HEK293T (cell line): ENCODE results near the gene ACOT9.
"Not testable (repeated sequence)": the region's sequence is repeated elsewhere in the genome, so short reads cannot be mapped to it uniquely, and the experiment has no call there.

Experiments
- CTCF ChIA-PET: fragments of 350-600 bp; formaldehyde crosslinking; extraction: SDS; loops from one replicate; lab custom pipeline; 2021; ENCODE audit warnings: antibody characterized with exemption, inconsistent platforms; lab: Yijun Ruan, JAX
- POLR2A ChIA-PET: fragments of 350-600 bp; formaldehyde crosslinking; extraction: SDS; loops from one replicate; lab custom pipeline; 2020; ENCODE audit warnings: antibody characterized with exemption, inconsistent platforms; lab: Yijun Ruan, JAX
- DNase-seq: peaks from one replicate; pipeline ENCODE4 v3.0.0; 2012; ENCODE audit warnings: mixed read lengths; ENCODE audit errors: extremely low spot score
- ARNT ChIP-seq: fragments of 450-650 bp; IDR thresholded peaks from 2 replicates; pipeline ENCODE4 v1.6.1; 2017; ENCODE audit warnings: mild to moderate bottlenecking
- BHLHE40 ChIP-seq: fragments of 450-650 bp; IDR thresholded peaks from 2 replicates; pipeline ENCODE4 v1.6.1; 2016; ENCODE audit warnings: mild to moderate bottlenecking, moderate library complexity, borderline replicate concordance
- CTBP1 ChIP-seq: fragments of 450-650 bp; IDR thresholded peaks from 2 replicates; pipeline ENCODE4 v1.6.1; 2016; ENCODE audit warnings: borderline replicate concordance
- ELF4 ChIP-seq: fragments of 450-650 bp; IDR thresholded peaks from 2 replicates; pipeline ENCODE4 v1.6.1; 2017; ENCODE audit warnings: antibody characterized with exemption
- FOXA1 ChIP-seq: fragments of 450-650 bp; IDR thresholded peaks from 2 replicates; pipeline ENCODE4 v1.6.1; 2016; ENCODE audit warnings: mild to moderate bottlenecking
- FOXK2 ChIP-seq: fragments of 450-650 bp; IDR thresholded peaks from 2 replicates; pipeline ENCODE4 v1.6.1; 2016; ENCODE audit warnings: mild to moderate bottlenecking
- FOXM1 ChIP-seq: fragments of 450-650 bp; IDR thresholded peaks from 2 replicates; pipeline ENCODE4 v1.6.1; 2017; ENCODE audit warnings: mild to moderate bottlenecking, borderline replicate concordance
- HDGF ChIP-seq: fragments of 450-650 bp; IDR thresholded peaks from 2 replicates; pipeline ENCODE4 v1.6.1; 2017; ENCODE audit warnings: antibody characterized with exemption, borderline replicate concordance
- L3MBTL2 ChIP-seq: fragments of 450-650 bp; conservative IDR thresholded peaks from 2 replicates; pipeline ENCODE4 v1.6.1; 2016; ENCODE audit warnings: mild to moderate bottlenecking
- LEF1 ChIP-seq: fragments of 450-650 bp; IDR thresholded peaks from 2 replicates; pipeline ENCODE4 v1.6.1; 2017; ENCODE audit warnings: mild to moderate bottlenecking, borderline replicate concordance
- NFRKB ChIP-seq: fragments of 450-650 bp; IDR thresholded peaks from 2 replicates; pipeline ENCODE4 v1.6.1; 2016; ENCODE audit warnings: mild to moderate bottlenecking, moderate library complexity
- SP1 ChIP-seq: fragments of 450-650 bp; IDR thresholded peaks from 2 replicates; pipeline ENCODE4 v1.6.1; 2017
- SUZ12 ChIP-seq: fragments of 450-650 bp; IDR thresholded peaks from 2 replicates; pipeline ENCODE4 v1.6.1; 2016; ENCODE audit warnings: mild to moderate bottlenecking
- TARDBP ChIP-seq: fragments of 450-650 bp; IDR thresholded peaks from 2 replicates; pipeline ENCODE4 v1.6.1; 2016
- ZNF384 ChIP-seq: fragments of 450-650 bp; IDR thresholded peaks from 2 replicates; pipeline ENCODE4 v1.6.1; 2016
- TF ChIP-seq, protein P1 (sequence below): fragments of 450-650 bp; IDR thresholded peaks from 2 replicates; pipeline ENCODE4 v1.6.1; 2016

ACOT9 gene

DNA sequence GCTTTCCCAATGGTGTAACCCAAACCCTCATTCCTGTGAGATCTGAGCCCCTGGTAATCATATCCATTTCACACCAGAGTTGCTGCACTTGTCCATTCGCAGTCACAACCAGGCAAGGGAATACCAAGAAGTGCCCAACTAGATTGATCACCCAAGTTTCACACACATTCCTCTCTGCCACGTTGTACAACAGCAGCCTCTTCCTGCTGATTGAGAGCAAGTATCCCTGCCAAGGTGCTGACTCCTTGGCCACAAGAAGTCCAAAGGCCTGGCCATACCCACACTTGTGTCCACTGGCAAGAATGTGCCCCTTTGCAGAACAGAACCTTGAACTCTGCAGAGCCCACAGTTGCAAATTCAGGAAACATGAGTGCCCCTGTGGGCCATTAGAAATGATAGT lies 6.5 kb upstream of the ACOT9 start:
- POLR2A ChIA-PET: no interaction called here
- TF ChIP-seq FOXM1: no peak
- TF ChIP-seq TARDBP: no peak
- no peak for TF ChIP-seq SUZ12
- no peak for TF ChIP-seq L3MBTL2
- no peak for TF ChIP-seq LEF1
- TF ChIP-seq ZNF384: no peak
- no peak for TF ChIP-seq FOXA1
- no peak for TF ChIP-seq SP1
- no peak for TF ChIP-seq BHLHE40
- TF ChIP-seq CTBP1: no peak
- no peak for DNase-seq
- CTCF ChIA-PET: interaction anchor here (0.9 kb wide), 1 partner anchor 38 kb away, joined by 3 read pairs; no protein-coding TSS in a partner anchor

DNA sequence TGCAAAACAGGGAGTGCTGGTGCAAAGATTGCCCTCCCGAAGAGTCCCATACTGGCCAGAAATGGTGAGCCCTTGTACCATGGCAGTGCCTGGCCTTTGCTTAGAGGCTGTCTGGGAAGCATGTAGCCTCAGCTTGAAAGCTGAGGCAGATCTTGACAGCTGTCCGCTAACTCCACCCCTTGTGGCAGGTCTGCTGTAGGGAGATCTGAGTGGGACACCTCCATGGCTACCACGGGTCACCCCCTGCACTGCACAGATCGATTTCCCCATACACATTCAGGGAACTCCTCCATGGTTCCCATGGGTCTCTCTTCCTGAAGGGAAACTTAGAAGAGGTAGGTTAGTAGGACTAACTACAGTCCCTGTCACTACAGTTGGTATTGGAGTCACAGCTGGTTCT lies 6.1 kb upstream of the ACOT9 start:
- DNase-seq: no peak
- ChIA-PET POLR2A (no interaction called here), CTCF (interaction anchor here (0.9 kb wide), 1 partner anchor 38 kb away, joined by 3 read pairs; no protein-coding TSS in a partner anchor)
- no peak for TF ChIP-seq HDGF
- TF ChIP-seq ARNT: no peak
- no peak for TF ChIP-seq SP1
- no peak for TF ChIP-seq ZNF384
- TF ChIP-seq SUZ12: no peak

DNA sequence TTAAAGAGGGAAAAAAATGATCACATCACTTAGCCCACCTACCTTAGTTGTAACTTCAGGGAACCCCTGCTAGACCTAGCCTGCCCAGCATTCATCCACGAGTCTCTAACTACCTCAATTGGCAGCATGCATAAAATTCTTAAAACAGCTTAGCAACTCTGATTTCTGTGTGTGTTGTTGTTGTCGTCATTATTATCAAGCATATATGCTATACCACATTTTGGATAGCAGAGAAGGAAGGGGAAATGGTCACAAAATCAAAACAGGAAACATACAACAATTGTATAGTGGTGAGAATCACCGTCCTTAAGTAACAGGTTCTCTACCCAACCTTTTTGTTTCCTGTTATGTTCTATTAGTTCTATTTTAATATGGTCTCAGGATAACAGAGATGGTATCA lies 2.7 kb upstream of the ACOT9 start:
- POLR2A ChIA-PET: no interaction called here
- CTCF ChIA-PET: no interaction called here
- no peak for DNase-seq
- TF ChIP-seq L3MBTL2 (no peak), FOXM1 (no peak), FOXK2 (no peak), ZNF384 (no peak), SP1 (no peak), CTBP1 (no peak), ARNT (no peak), NFRKB (no peak), LEF1 (no peak), HDGF (no peak), SUZ12 (no peak), BHLHE40 (no peak), ELF4 (no peak), FOXA1 (no peak), TARDBP (no peak)
- TF ChIP-seq, protein P1, sequence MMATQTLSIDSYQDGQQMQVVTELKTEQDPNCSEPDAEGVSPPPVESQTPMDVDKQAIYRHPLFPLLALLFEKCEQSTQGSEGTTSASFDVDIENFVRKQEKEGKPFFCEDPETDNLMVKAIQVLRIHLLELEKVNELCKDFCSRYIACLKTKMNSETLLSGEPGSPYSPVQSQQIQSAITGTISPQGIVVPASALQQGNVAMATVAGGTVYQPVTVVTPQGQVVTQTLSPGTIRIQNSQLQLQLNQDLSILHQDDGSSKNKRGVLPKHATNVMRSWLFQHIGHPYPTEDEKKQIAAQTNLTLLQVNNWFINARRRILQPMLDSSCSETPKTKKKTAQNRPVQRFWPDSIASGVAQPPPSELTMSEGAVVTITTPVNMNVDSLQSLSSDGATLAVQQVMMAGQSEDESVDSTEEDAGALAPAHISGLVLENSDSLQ: no peak

DNA sequence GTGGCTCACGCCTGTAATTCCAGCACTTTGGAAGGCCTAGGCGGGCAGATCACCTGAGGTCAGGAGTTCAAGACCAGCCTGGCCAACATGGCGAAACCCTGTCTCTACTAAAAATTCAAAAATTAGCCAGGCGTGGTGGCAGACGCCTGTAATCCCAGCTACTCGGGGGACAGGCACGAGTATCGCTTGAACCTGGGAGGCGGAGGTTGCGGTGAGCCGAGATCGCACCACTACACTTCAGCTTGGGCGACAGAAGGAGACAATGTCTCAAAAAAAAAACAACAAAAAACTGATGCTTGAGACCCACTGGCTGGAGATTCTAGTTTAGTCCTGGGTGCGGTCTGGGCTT lies 521 bp upstream of the ACOT9 start:
- ChIA-PET CTCF (interaction anchor here (0.6 to 1.3 kb wide), 4 partner anchors 15 to 311 kb away, joined by 3 to 4 read pairs (median 4); no protein-coding TSS in a partner anchor), POLR2A (interaction anchor here (0.5 to 1.5 kb wide), 9 partner anchors 9 to 269 kb away, joined by 3 to 12 read pairs (median 4); no protein-coding TSS in a partner anchor)
- DNase-seq: not testable (repeated sequence)

DNA sequence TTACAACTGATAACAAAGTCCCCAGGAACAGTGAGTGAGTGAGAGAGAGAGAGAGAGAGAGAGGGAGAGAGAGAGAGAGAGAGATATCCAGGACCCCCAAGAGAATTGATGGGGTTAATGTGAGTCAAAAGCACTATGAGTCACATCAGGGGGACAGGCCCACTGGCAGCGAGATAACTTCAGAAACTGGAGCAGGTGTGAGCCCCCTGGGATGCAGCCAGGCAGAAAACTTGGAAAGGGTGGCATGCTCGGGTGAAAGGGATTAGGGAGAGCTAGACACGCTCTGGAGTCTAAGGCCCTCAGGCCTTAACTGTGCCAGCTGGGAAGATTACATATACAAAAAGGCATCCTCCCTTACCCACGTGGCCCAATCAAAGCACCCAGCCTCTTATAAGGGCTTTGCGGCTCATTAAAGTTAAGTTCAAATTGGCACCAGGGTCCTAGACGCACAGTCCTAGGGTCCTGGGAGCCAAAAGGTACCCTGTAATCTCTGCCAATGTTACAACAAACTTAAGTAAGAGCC lies 841 bp downstream of the ACOT9 start:
- DNase-seq: peak; percentile 45
- ChIA-PET CTCF (interaction anchor here (1.2 to 1.6 kb wide), 2 partner anchors 15 to 160 kb away, joined by 4 read pairs; no protein-coding TSS in a partner anchor), POLR2A (interaction anchor here (1.0 to 1.5 kb wide), 5 partner anchors 10 to 147 kb away, joined by 3 to 12 read pairs (median 4); partner anchors contain the start of gene SAT1)
- TF ChIP-seq L3MBTL2 (no peak), LEF1 (no peak)

DNA sequence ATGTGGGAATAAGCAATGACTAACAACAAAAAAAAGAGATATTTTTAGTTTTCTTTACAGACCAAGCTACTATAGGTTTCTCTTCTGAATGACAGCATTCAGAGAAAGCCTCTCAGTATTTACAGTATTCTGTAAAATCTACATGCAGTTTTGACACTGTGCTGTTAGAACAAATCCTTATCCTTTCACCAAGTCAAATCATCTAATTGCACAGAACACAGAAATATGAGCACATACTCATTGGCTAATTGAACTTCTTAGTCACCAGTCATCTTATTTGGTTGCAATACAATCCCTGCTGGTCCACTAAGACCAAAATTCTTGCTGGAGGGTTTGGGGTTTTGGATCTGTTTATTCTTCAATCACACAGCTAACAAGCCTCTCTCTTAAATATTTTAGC lies 5.7 kb downstream of the ACOT9 start:
- ChIA-PET CTCF (no interaction called here), POLR2A (no interaction called here)
- TF ChIP-seq SP1 (no peak), FOXM1 (no peak), SUZ12 (no peak), ELF4 (no peak), BHLHE40 (no peak), ZNF384 (no peak), NFRKB (no peak), ARNT (no peak), L3MBTL2 (no peak), HDGF (no peak), FOXK2 (no peak)
- DNase-seq: no peak

DNA sequence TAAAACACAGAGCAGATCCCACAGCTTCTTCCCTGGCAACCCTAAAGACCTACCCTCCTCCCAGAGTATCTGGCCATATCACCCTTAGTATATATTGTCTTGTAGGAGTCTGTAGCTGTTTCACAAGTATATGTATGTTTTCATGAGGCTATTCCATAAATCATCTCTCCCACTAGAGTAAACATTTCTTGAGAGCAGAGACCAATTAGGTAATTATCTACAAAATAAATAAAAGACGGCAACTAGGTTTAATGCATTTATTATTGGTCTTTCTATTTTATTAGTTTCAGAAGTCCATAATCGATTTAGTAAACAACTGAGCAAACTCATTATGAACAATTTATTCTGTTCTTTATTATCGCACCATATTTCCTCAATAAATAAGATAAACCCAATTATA lies 7.0 kb downstream of the ACOT9 start:
- POLR2A ChIA-PET: no interaction called here

More for the DNA sequence above, 7.0 kb downstream of the ACOT9 start:
- CTCF ChIA-PET: interaction anchor here (1.0 to 2.1 kb wide), 3 partner anchors 10 to 166 kb away, joined by 3 to 5 read pairs (median 3); partner anchors contain the start of gene SAT1
- no peak for DNase-seq
- TF ChIP-seq, protein P1: peak; percentile 52; the same call in 1 of the 2 replicates
- TF ChIP-seq NFRKB: no peak
- no peak for TF ChIP-seq BHLHE40
- no peak for TF ChIP-seq CTBP1
- TF ChIP-seq HDGF: no peak
- TF ChIP-seq FOXK2: no peak
